Measurements from ENCODE around the gene PCDH12.

DNA sequence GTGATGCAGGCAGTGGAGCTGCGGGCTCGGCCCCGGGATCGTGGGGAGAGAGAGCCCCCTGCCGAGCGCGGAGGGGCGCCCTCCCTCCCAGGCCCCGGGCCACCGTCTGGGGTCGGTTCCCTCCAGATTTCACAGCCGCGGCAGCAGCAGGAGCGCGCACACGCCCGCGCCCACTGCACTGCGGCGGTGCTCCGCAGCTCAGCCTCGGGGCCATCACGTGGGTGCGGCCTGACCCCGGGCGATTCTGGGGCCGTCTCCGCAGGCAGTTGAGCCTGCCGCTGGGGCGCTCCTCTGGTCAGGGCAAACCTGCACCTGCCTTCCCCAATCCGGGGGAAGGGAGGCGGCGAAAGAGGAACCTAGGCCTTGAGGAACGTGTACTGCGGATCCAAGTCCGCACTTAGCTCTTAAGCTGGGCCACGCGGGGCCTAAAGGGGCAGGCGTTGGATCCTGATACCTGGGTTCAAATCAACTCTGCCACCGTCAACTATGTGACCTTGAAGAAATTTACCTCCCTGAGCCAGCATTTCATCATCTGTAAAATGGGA lies 43.7 kb downstream of the PCDH12 start:
- TF ChIP-seq, protein P1, sequence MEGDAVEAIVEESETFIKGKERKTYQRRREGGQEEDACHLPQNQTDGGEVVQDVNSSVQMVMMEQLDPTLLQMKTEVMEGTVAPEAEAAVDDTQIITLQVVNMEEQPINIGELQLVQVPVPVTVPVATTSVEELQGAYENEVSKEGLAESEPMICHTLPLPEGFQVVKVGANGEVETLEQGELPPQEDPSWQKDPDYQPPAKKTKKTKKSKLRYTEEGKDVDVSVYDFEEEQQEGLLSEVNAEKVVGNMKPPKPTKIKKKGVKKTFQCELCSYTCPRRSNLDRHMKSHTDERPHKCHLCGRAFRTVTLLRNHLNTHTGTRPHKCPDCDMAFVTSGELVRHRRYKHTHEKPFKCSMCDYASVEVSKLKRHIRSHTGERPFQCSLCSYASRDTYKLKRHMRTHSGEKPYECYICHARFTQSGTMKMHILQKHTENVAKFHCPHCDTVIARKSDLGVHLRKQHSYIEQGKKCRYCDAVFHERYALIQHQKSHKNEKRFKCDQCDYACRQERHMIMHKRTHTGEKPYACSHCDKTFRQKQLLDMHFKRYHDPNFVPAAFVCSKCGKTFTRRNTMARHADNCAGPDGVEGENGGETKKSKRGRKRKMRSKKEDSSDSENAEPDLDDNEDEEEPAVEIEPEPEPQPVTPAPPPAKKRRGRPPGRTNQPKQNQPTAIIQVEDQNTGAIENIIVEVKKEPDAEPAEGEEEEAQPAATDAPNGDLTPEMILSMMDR (conservative IDR thresholded peaks at IDR 0.05; ENCODE audit: low read depth, low read length): no peak
- TF ChIP-seq EZH2 (IDR thresholded peaks at IDR 0.05; ENCODE audit: low read length, unreplicated experiment) (no peak), EZH2phosphoT487 (IDR thresholded peaks at IDR 0.05; ENCODE audit: borderline replicate concordance, low read length) (no peak)
